ENCODE measurements around the gene MAD1L1.

Gene MAD1L1

GRCh38 chr7:2083362-2083761, 149.4 kb downstream of the MAD1L1 start:
- H3K9me3 ChIP-seq: no peaks in the 10 kb centered on the region
- H3K36me3 ChIP-seq: peaks cover 5% of the 10 kb centered on the region; the same call in 1 of the 2 replicates
- H3K4me1 ChIP-seq: peaks cover 44% of the 10 kb centered on the region
- TF ChIP-seq CTCF (IDR thresholded peaks at IDR 0.05; ENCODE audit: low read depth, low read length): no peak
- no peak for DNase-seq
- no peak overlapping the region for H3K4me3 ChIP-seq (ENCODE audit: low read depth, low read length)
- H3K27me3 ChIP-seq: no peaks in the 10 kb centered on the region

- no peaks in the 10 kb centered on the region for H3K27me3 ChIP-seq
- peaks cover 5% of the 10 kb centered on the region; the same call in 1 of the 2 replicates for H3K36me3 ChIP-seq
- no peak for TF ChIP-seq CTCF (IDR thresholded peaks at IDR 0.05; ENCODE audit: low read depth, low read length)
- peaks cover 46% of the 10 kb centered on the region for H3K4me1 ChIP-seq
- peak; percentile 88 for DNase-seq
- H3K9me3 ChIP-seq: no peaks in the 10 kb centered on the region
- H3K4me3 ChIP-seq (ENCODE audit: low read depth, low read length): no peak overlapping the region
Observed at GRCh38 chr7:2082139-2082998, 150.4 kb downstream of the MAD1L1 start.

- DNase-seq: no peak
- Histone ChIP-seq H3K4me1 (peaks cover 46% of the 10 kb centered on the region), H3K27me3 (no peaks in the 10 kb centered on the region), H3K36me3 (peaks cover 5% of the 10 kb centered on the region; the same call in 1 of the 2 replicates), H3K9me3 (no peaks in the 10 kb centered on the region), H3K4me3 (ENCODE audit: low read depth, low read length) (no peak overlapping the region)
- no peak for TF ChIP-seq CTCF (IDR thresholded peaks at IDR 0.05; ENCODE audit: low read depth, low read length)
Observed at GRCh38 chr7:2081526-2082135, 151.1 kb downstream of the MAD1L1 start.

- no peak for DNase-seq
- H3K4me3 ChIP-seq (ENCODE audit: low read depth, low read length): no peak overlapping the region
- peaks cover 5% of the 10 kb centered on the region; the same call in 1 of the 2 replicates for H3K36me3 ChIP-seq
- H3K27me3 ChIP-seq: no peaks in the 10 kb centered on the region
- no peak for TF ChIP-seq CTCF (IDR thresholded peaks at IDR 0.05; ENCODE audit: low read depth, low read length)
- peaks cover 46% of the 10 kb centered on the region for H3K4me1 ChIP-seq
- no peaks in the 10 kb centered on the region for H3K9me3 ChIP-seq
Observed at GRCh38 chr7:2080477-2080876, 152.3 kb downstream of the MAD1L1 start.

- Histone ChIP-seq H3K9me3 (no peaks in the 10 kb centered on the region), H3K4me3 (ENCODE audit: low read depth, low read length) (peak overlapping the region; percentile 36; the same call in 1 of the 2 replicates), H3K27me3 (no peaks in the 10 kb centered on the region), H3K4me1 (peaks cover 46% of the 10 kb centered on the region), H3K36me3 (peaks cover 5% of the 10 kb centered on the region; the same call in 1 of the 2 replicates)
- TF ChIP-seq CTCF (IDR thresholded peaks at IDR 0.05; ENCODE audit: low read depth, low read length): no peak
- DNase-seq: no peak
Observed at GRCh38 chr7:2080060-2080387, 152.7 kb downstream of the MAD1L1 start.

Data from BE2C (cell line).